Tibial nerve (tissue), 4 donors: ENCODE results near the gene NAA60. TPM values are rescaled to one million over a fixed set of nuclear protein-coding genes. Genes with fewer than 3 reads are reported as not detected.

ENCODE experiments used
- DNase-seq, 2 donors: peaks; one replicate each; pipeline ENCODE4 v3.0.0-alpha.2; 2019; ENCODE audit warnings: low spot score in 2 of 2
- H3K27ac ChIP-seq, 4 donors: fragments of 200-600 bp; sonication (generic) in 3 of 4; one replicate each; pipeline ENCODE4 v1.5.1; 2017 to 2019; ENCODE audit warnings: mild to moderate bottlenecking in 1 of 4
- H3K27me3 ChIP-seq, 2 donors: fragments of 200-600 bp; sonication (generic) in 1 of 2; one replicate each; pipeline versions ENCODE4 v1.5.1 to v1.6.0; 2017 to 2019
- H3K36me3 ChIP-seq, 3 donors: fragments of 200-600 bp; sonication (generic); one replicate each; pipeline ENCODE4 v1.5.1; 2018 to 2019
- H3K4me1 ChIP-seq, 4 donors: fragments of 200-600 bp; sonication (generic) in 3 of 4; one replicate each; pipeline ENCODE4 v1.5.1; 2017 to 2019
- H3K4me3 ChIP-seq, 4 donors: fragments of 200-600 bp; sonication (generic) in 3 of 4; one replicate each; pipeline ENCODE4 v1.5.1; 2017 to 2019; ENCODE audit warnings: mild to moderate bottlenecking in 1 of 4, moderate library complexity in 1 of 4
- H3K9me3 ChIP-seq, 4 donors: fragments of 200-600 bp; sonication (generic) in 3 of 4; one replicate each; pipeline ENCODE4 v1.5.1; 2017 to 2019
- CTCF ChIP-seq, 5 experiments: fragments of 200-600 bp in 3 of 5; fragments of 450-650 bp in 2 of 5; sonication (generic) in 3 of 5; IDR thresholded peaks; one replicate each; pipeline ENCODE4 v1.5.1; 2016 to 2019; ENCODE audit warnings: antibody characterized with exemption in 5 of 5, mild to moderate bottlenecking in 3 of 5, moderate library complexity in 2 of 5
- EP300 ChIP-seq, 2 donors: sonication (generic); formaldehyde crosslinking; IDR thresholded peaks; one replicate each; pipeline ENCODE4 v1.6.1; 2017; ENCODE audit warnings: antibody characterized with exemption in 2 of 2, mild to moderate bottlenecking in 1 of 2
- POLR2A ChIP-seq, 2 donors: fragments of 450-650 bp; IDR thresholded peaks; one replicate each; pipeline ENCODE4 v1.6.1; 2017; ENCODE audit warnings: antibody characterized with exemption in 2 of 2, mild to moderate bottlenecking in 2 of 2, moderate library complexity in 2 of 2
- WGBS, 2 donors: methylation state at CpG; one replicate each; pipeline ENCODE4 v1.1.5; 2018; 5-methylcytosine and 5-hydroxymethylcytosine counted together
- total RNA-seq, 4 donors: library from RNA; depleted of rRNA; stranded (reverse); fragments of >200 nt; gene quantifications; one replicate each; pipeline ENCODE4 v1.1.0, GENCODE V29; 2016

The NAA60 gene
- total RNA-seq, result 10 to 100 TPM; 27.6 to 37.8 (median 28.0) TPM

GRCh38 chr16:3443108-3444031 lies at the start of gene NAA60, which contains the start of gene ZNF597:
NAA60 (plus strand) TSS chr16:3443680; CDS start chr16:3476228, 32,548 bp downstream.
ZNF597 (minus strand) TSS chr16:3443504; CDS start chr16:3443153, 351 bp downstream.
- Histone ChIP-seq H3K4me1 (peaks cover 0 to 19% (median 3%) of the 10 kb centered on the region in 4 donors), H3K9me3 (peaks cover 0 to 26% (median 0%) of the 10 kb centered on the region in 4 donors), H3K27me3 (no peaks in the 10 kb centered on the region), H3K27ac (peak within 1 kb of the TSS; percentile 3 to 80 (median 71)), H3K36me3 (peaks cover 0 to 41% (median 0%) of the 10 kb centered on the region in 3 donors), H3K4me3 (peak within 1 kb of the TSS; percentile 44 to 57 (median 50))
- peak in 1 of 2 donors; percentile 48 for TF ChIP-seq POLR2A (IDR thresholded peaks at IDR 0.05)
- no peak for TF ChIP-seq CTCF (IDR thresholded peaks at IDR 0.05)
- peak; percentile 40 to 50 for TF ChIP-seq EP300 (IDR thresholded peaks at IDR 0.05)
- 45 to 52% methylated on average over 60 to 61 of the region's 61 CpGs for WGBS, 2 donors
- DNase-seq, result peak; percentile 57 to 61

- H3K27me3 ChIP-seq, result no peaks in the 10 kb centered on the region
- no peak for DNase-seq
- TF ChIP-seq POLR2A (IDR thresholded peaks at IDR 0.05), result no peak
- TF ChIP-seq CTCF (IDR thresholded peaks at IDR 0.05), result no peak
- TF ChIP-seq EP300 (IDR thresholded peaks at IDR 0.05), result no peak
- peaks cover 0 to 40% (median 14%) of the 10 kb centered on the region in 4 donors for H3K4me1 ChIP-seq
- WGBS, 2 donors, result 1 to 2% methylated on average over 17 to 18 of the region's 18 CpGs
- peak overlapping the region in 3 of 4 donors; percentile 88 to 92 (median 90) for H3K27ac ChIP-seq
- H3K4me3 ChIP-seq, result peak overlapping the region; percentile 93 to 99 (median 96)
- peaks cover 2 to 60% (median 28%) of the 10 kb centered on the region in 3 donors for H3K36me3 ChIP-seq
- peaks cover 0 to 51% (median 4%) of the 10 kb centered on the region in 4 donors for H3K9me3 ChIP-seq
These were observed 43.1 kb upstream of the NAA60 start for GRCh38 chr16:3400446-3400778.

- H3K27ac ChIP-seq, result peak within 1 kb of the TSS; percentile 33 to 92 (median 89)
- peak within 1 kb of the TSS; percentile 93 to 99 (median 96) for H3K4me3 ChIP-seq
- H3K9me3 ChIP-seq, result peaks cover 0 to 51% (median 6%) of the 10 kb centered on the region in 4 donors
- TF ChIP-seq EP300 (IDR thresholded peaks at IDR 0.05) (peak; percentile 87 to 90), CTCF (IDR thresholded peaks at IDR 0.05) (peak in 1 of 5 experiments; percentile 61), POLR2A (IDR thresholded peaks at IDR 0.05) (peak in 1 of 2 donors; percentile 57)
- no peaks in the 10 kb centered on the region for H3K27me3 ChIP-seq
- peaks cover 4 to 60% (median 30%) of the 10 kb centered on the region in 3 donors for H3K36me3 ChIP-seq
- WGBS, 2 donors, result 1% methylated on average over 24 to 25 of the region's 95 CpGs
- peaks cover 0 to 40% (median 14%) of the 10 kb centered on the region in 4 donors for H3K4me1 ChIP-seq
- DNase-seq, result peak; percentile 97 to 99
These were observed 42.4 kb upstream of the NAA60 start, which contains the start of the genes ZNF174 and ZSCAN32 for GRCh38 chr16:3400779-3401688. ZNF174 (plus strand) TSS chr16:3401215; CDS start chr16:3402005, 790 bp downstream. ZSCAN32 (minus strand) TSS chr16:3401004; CDS start chr16:3397557, 3,447 bp downstream.

GRCh38 chr16:3401719-3402397 lies 41.6 kb upstream of the NAA60 start:
- 20 to 30% methylated on average over 17 of the region's 17 CpGs for WGBS, 2 donors
- Histone ChIP-seq H3K4me1 (peaks cover 0 to 40% (median 14%) of the 10 kb centered on the region in 4 donors), H3K27me3 (no peaks in the 10 kb centered on the region), H3K27ac (peak overlapping the region; percentile 33 to 92 (median 78)), H3K4me3 (peak overlapping the region; percentile 93 to 99 (median 96)), H3K36me3 (peaks cover 9 to 60% (median 32%) of the 10 kb centered on the region in 3 donors), H3K9me3 (peaks cover 0 to 51% (median 7%) of the 10 kb centered on the region in 4 donors)
- TF ChIP-seq CTCF (IDR thresholded peaks at IDR 0.05), result no peak
- no peak for TF ChIP-seq POLR2A (IDR thresholded peaks at IDR 0.05)
- TF ChIP-seq EP300 (IDR thresholded peaks at IDR 0.05), result no peak
- no peak for DNase-seq
